HG02763 (cell line): ENCODE results near the gene LRRC72.
"Not testable (repeated sequence)": the region's sequence is repeated elsewhere in the genome, so short reads cannot be mapped to it uniquely, and the experiment has no call there.

Source experiments
- ATAC-seq: cut with Tn5 transposase; IDR thresholded peaks from one replicate; pipeline ENCODE4 v1.9.1; 2021; ENCODE audit warnings: mild to moderate bottlenecking, moderate library complexity; ENCODE audit not compliant: unreplicated experiment

Gene LRRC72

DNA sequence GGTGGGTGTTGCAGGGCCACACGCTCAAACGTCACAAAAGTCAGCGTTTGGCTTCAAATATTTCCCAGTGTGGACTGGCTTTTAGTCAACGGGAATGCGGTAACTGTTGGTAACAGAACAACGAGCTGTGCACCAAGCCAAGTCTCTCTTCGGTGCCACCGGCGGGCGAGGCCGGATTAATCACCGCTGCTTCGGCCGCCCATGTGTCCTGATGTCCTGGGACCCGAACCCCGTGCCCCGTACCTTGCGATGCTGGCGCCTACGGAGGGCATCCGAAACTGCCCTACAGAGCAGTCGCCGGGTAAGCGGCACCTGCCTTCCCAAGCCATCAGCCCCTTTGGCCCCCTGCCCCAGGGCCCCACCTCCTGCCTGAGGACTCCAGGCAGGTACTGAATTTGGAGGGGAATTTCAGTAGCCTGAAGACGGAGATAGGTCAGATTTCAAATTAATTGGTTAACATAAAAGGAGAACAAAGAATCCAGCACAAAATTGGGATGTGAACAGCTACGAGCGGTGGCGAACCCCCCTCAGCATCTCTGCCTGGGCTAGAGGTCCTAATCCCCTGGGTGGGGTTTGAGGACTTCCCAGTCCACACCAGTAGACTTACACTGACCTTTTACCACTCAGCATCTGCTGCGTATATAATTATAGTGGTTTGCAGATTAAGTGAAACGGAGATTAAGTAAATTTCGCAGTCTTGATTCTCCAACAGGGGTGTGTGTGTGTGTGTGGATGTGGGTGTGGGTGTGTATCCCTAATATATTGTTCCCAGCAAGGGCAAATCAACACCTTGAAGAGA is at the start of gene LRRC72:
TSS of gene LRRC72 (plus strand) at position 84 of the 799 bp plus-strand sequence. CDS start at position 212, 128 bp downstream.
- no peak for ATAC-seq

DNA sequence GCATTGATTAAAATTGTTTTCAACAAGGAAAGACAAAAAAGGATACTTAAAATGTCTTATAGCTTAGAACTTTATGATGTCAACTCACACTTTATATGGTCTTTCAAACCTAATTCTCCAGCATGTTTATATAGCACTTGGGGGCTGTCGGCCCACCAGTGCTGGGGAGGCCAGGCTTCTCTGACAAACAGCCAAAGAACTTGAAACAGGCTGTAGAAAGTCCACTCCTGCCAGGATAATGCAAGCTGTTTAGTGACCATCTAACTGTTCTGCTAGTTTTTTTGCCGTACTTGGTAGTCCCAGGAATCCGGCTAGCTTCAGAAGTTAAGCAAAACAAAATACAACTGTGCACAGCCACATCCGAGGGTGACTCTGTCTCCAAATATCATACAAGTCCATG is 47.5 kb upstream of the LRRC72 start:
- ATAC-seq, result no peak

DNA sequence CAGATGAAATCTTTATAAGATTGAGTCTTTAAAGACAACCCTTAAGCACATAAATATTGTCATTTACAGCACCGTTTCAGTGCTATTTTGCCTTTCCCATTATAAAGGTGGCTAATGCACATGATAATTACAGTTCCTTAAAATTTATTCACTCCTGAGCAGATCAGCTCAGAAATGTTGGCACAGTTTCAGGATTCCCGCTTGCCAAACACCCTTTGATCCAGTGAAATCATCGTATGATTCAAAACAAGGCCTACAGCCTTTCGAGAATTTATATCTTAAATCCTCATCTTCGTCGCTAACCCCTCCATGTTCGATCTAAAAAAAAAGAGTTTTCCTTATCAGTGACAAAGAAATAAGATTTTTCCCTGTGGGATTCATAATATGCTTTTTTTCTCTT is 47.0 kb upstream of the LRRC72 start:
- no peak for ATAC-seq

DNA sequence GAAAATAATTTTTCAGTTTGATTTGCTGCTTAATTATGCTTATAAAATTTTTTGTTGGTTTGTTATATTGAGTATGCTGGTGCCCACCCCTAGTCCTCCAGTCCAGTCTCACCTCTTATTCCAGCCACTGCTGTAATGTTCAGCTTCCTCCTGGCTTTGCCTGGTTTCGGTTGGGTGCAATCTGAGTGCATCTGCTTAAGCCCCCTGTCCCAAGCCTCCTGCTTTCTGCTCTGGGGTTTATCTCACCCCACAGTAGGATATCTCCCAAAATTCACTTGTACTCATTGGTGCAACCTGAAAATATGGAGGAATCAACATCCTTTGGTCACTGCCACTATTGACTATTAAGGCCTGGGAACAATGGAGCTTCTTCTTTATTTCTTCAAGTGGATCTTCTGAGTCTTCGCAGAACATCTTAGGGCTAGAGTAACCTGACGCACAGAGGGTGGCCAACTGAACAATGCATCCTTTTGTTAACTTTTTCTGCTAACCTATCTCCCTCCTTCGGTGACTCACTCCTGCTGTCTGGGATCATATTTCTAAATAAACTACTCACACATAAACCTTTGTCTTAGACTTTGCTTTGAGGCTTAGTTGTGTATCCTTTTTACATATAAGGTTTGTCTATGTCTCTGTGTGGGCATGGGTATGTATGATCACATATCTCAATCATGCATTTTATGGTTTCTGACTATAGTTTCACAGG is 42.0 kb upstream of the LRRC72 start:
- no peak for ATAC-seq

DNA sequence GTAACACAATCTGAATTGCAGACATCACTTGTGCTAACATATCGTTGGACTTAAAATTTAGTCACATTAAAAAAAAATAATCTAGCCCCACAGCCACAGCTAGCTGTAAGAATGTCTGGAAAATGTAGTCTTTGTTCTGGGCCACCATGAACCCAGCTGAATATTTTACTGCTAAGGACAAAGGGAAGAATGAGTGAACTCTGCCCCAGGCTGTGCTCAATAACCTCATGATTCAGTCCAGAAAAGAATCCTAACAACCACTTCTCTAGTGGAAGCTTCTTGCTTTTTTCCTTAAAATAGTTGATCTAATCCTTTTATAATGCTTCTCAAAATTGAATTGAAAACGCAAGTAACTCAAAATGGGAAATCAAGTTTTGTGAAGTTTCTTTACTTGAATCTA is 35.5 kb upstream of the LRRC72 start:
- ATAC-seq, result no peak

DNA sequence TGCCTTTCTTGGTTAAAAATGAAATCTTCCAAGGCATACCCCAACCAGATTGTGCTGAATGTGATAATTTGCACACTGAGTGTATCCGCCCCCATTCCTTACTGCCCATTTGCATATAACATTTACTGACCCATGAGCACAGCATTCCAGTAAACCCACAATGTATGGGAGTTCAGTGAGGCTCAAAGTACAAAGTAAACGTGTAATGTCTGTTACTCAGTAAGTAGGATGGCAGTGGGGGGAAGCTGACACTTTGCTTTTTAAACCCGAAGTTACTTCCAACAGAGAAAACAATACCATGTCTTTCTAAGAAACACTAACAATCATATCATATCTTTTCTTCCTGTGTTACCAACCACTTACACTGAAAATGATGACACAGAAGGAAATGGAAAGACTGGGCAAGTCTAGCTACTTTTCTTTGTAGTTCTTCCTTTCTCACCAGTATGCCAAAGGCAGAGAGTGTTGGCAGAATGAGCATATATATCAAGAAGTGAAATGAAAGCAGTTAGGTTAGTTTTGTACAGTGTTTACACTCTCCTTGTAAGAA is 34.0 kb upstream of the LRRC72 start:
- ATAC-seq, result no peak

DNA sequence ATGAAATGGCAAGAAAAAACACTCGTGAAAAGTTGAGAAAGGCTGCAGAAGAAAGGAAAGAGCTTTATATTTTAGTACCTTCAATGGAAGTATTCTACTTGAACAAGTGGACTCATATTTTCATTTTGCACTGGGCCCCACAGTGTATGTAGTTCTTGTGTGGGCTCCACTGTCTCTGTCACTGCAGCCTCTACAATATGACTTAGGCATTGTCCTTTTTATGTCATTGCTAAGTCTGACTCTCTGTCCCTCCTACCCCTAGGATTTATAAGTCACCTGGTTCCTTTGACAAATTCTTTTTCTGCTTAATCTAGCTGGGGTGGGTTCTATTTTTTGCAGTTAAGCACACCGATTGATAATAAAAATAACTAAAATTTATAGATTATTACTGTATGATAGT is 33.4 kb upstream of the LRRC72 start:
- no peak for ATAC-seq

DNA sequence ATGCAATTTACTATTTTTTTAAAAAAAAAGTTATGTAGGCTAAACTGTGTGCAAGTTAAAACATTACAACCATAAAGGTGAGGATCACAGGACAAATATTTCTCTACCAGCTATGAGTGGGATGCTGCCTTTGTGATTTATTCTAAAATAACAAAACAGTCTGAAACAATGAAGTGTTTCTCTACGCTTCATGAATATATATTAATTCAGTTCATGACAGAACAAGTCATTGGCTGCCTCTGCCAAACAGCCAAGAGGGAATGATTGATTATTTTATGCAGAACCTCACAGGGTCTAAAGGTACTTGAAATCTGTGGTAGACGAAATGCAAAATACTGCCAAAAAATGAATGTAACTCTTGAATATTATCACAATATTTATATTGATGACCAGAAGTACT is 32.1 kb upstream of the LRRC72 start:
- no peak for ATAC-seq

DNA sequence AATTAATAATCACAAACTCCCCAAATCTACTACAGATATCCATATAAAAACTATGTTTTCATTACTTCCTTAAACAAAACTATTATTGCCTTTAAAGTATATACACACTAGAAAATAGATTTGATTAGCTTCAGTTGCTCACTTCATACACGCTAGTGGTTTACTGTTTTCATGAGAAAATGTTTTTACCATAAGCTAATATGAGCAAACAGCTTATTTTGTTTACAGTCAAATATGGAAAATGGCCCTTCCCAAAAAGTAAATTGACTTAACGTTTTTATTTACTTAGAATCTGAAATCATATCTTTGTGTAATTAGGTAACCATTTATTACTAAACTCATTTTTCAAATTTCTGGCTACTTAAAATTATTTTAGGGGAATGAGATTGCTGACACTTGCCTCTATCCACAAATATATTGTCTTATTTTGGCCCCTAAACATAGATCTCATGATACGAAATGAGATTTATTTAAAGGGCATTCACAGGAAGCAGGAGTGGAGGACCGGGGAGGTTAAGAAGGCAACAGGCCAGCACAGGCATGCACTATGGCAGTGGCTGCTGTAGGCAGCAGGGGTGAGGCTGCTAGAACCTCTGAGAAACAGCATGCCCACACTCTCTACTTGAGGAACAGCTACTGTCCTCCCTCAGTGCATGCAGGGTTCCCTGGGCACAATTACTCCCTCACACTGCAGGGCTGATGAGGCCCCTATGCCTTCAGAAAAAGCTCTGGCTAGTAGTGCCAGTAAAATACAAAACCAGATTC is 31.5 kb upstream of the LRRC72 start:
- ATAC-seq, result no peak

DNA sequence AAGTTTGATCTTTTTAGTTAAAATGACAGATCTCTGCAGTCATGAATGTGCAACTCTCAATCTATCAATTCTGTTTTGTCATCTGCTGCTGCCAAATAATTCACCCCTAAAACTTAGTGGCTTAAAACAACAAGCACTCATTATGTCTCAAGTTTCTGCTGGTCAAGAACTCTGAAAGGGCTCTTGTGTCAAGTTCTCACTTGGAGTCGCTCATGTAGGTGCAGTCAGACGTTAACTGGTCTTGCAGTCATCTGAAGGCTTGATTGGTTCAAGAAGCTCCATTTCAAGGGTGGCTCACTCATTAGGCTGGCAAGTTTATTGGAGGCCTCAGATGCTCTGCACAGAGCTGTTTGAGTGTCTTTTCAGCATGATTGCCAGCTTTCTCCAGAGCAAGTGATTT is 28.5 kb upstream of the LRRC72 start:
- no peak for ATAC-seq

DNA sequence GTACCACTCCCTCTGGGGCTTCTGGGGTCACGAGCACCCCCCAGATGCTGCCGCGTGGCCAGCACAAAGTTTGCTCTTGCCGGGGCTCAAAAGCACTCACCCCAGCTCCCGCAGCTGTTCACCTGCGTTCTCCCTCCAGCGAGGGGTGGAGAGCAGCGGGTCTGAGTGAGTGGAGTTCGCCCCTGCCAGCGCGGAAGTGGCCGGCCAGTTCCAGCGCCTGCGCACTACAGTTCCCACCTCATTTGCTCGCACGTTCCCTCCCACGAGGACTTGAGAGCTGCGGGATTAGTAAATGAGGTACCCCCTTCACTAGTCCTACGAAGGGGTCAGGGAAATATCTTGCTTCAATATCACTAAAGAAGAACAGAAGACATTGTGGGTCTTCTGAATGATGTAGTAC is 24.3 kb upstream of the LRRC72 start:
- no peak for ATAC-seq

DNA sequence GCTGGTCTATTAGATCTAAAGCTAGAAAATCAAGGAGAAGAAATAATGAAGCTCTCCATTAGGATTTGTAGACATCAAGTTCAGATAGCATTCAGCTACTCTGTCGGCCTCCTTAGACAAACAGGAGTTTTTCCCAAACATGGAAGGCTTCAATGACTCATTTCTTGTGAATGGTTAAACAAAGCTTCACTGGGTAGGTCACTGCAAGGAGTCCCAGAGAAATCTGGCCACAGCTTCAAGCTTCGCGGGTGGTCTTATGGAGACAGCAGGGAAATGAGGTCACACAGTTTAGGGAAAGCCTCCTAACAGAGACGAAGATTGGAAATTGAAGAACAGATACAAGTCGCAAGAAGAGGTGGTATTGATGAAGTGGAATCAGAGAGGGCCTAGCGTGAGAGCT is 22.6 kb upstream of the LRRC72 start:
- ATAC-seq, result no peak

DNA sequence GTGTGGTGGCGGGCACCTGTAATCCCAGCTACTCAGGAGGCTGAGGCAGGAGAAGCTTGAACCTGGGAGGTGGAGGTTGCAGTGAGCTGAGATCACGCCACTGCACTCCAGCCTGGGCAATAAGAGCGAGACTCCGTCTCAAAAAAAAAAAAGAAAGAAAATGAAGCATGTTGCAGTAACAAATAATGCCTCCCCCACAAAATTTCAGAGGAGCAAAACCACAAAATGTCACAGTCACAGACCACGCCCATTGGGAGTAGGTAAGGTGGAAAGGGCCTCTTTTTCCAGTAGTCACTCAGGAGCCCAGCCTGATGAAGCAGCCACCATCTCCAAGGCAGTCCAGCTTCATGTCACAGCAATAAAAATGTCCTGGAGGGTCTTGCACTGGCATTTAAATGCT is 20.2 kb upstream of the LRRC72 start:
- ATAC-seq, result not testable (repeated sequence)

DNA sequence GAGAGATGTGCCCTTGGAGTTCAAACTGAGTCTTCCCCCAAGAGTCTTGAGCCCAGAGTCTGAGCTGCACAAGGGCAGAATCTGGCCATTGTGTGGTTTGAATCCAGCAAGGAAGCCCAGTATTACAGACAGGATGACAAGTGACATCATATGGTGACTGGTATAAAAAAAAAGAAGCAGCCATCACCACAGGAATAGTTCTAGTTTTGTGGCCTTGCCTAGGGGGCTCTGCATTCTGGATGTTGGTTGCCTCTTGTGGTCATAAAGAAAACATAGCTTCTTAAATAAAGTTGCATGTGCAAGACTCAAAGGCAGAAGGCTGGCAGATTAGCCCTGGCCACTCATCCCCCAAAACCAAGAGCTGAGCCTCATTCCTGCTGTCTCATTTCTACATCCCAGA is 16.8 kb upstream of the LRRC72 start:
- ATAC-seq, result no peak

DNA sequence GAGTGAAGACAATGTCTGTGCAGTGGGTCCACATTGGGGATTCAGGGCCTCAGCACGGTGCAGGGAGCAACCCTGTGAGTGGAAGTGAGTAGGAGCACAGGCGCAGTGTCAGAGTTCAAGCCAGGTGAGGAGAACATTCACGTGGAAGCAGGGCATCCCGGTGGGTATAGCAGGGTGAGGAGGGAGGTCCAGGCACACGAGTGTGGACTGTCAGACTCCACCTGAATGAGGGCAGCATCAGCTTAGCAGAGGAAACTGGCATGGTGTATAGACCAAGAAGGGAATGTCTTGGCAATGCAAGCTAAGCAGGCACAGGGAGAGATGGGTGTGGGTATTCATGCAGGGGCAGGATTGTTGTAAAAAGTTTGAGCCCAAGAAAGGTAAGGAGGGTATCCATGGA is 15.3 kb upstream of the LRRC72 start:
- ATAC-seq, result no peak

DNA sequence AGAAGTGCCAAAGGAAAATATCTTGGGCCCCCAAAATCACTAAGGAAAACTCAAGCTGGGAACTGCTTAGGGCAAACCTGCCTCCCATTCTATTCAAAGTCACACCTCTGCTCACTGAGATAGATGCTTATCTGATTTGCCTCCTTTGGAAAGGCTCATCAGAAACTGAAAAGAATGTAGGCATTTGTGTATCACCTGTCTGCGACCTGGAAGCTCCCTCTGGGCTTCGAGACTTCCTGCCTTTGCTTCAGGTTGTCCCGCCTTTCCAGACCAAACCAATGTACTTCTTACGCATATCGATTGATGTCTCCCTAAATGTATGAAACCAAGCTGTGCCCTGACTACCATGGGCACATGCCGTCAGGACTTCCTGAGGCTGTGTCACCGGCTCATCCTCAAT is 14.5 kb upstream of the LRRC72 start:
- ATAC-seq, result no peak

DNA sequence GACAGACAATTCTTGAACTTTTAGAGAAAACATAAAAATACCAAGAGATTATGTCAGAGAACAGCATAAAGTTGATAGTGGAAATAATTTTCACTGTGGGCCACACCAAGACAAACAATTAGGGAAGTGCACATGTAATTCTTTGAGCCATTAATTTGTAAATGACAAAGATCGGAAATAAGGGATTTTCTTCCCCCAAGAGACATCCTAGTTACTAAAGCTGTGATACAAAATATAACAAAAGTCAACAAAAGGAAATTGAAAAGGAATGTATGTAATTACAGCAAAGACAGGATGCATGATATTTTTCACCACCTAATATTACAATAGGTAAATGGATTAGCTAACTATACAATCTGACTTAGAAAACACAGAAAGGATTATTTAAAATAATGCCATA is 12.4 kb upstream of the LRRC72 start:
- no peak for ATAC-seq

DNA sequence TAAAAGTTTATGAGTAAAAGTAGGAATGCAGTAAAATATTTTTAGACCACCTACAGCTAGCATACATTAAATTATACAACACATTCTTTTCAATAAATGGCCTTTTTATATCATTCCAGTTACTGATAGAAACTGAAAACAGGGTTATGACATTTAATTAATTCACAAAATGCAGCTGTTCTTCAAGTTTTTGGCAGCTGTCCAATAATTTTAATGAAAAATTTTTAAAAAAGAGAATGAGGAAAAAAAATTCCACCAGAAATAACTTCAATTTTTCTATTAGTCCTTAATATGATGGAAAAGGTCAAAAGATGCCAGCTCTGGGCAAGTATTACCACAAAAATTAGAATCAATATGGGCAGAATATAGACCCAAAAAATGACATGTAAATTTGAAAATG is 11.9 kb upstream of the LRRC72 start:
- no peak for ATAC-seq

DNA sequence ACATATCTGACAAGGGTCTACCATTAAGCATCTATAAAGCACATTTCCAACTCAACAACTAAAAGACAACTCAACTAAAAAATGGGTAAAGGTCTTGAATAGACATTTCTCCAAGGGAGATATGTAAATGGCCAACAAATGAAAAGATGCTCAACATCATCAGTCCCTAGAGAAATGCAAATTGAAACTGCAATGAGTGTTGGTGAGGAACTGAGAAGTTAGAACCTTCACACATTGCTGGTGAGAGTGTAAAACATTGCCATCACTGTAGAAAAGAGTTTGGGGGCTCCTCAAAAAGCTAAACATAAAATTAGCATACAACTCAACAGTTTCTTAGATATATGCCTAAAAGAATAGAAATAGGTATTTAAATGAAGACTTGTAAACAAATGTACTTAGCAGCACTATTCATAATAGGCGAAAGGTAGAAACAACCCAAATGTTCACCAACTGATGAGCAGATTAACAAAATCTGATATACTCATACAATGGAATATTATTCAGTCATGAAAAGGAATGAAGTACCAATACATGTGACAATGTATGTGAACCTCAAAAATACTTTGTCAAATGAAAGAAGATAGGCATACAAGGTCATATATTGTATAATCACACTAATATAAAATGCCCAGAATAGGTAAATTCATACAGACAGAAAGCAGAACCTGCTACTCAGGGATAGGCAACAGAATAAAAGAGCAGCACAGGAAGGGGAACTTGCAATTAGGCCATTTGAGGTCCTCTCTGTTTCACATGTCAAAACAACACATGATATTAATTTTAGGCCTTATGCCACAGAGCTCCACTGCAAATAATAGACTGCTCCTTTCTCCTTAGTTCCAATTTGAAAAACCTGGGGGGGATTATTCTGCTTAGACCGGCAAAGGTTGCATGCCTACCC is 10.6 kb upstream of the LRRC72 start:
- ATAC-seq, result no peak

DNA sequence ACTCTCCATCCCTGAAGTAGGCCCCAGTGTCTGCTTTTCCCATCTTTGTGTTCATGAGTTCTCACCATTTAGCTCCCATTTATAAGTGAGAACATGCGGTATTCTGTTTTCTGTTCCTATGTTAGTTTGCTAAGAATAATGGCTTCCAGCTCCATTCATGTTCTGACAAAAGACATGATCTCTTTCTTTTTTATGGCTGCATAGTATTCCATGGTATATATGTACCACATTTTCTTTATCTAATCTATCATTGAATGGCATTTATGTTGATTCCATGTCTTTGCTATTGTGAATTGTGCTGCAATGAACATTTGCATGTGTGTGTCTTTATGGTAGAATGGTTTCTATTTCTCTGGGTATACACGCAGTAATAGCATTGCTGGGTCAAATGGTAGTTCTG is 6.6 kb upstream of the LRRC72 start:
- ATAC-seq, result not testable (repeated sequence)
